ENCODE results near the gene EBNA1BP2.
"Not testable (repeated sequence)": the region's sequence is repeated elsewhere in the genome, so short reads cannot be mapped to it uniquely, and the experiment has no call there.

EBNA1BP2 gene

GRCh38 chr1:43171312-43171875 lies 696 bp downstream of the EBNA1BP2 start:
- no peak for DNase-seq

GRCh38 chr1:43165765-43166164 lies 6.3 kb downstream of the EBNA1BP2 start:
- no peak for DNase-seq

GRCh38 chr1:43165162-43165561 lies 6.9 kb downstream of the EBNA1BP2 start:
- no peak for DNase-seq

- no peak for DNase-seq
Measured at GRCh38 chr1:43156026-43156425, 16.1 kb downstream of the EBNA1BP2 start.

- no peak for DNase-seq
Measured at GRCh38 chr1:43153443-43153842, 18.6 kb downstream of the EBNA1BP2 start.

GRCh38 chr1:43152866-43153265 lies 19.2 kb downstream of the EBNA1BP2 start:
- DNase-seq, result no peak

GRCh38 chr1:43149889-43150288 lies 22.2 kb downstream of the EBNA1BP2 start:
- no peak for DNase-seq

GRCh38 chr1:43147625-43148327 lies 24.3 kb downstream of the EBNA1BP2 start:
- DNase-seq, result peak; percentile 2

- DNase-seq, result no peak
Measured at GRCh38 chr1:43144237-43144636, 27.9 kb downstream of the EBNA1BP2 start.

GRCh38 chr1:43143441-43143888 lies 28.6 kb downstream of the EBNA1BP2 start:
- DNase-seq, result no peak

GRCh38 chr1:43140583-43140982 lies 31.5 kb downstream of the EBNA1BP2 start:
- no peak for DNase-seq

- no peak for DNase-seq
Measured at GRCh38 chr1:43140010-43140409, 32.1 kb downstream of the EBNA1BP2 start.

GRCh38 chr1:43139295-43139694 lies 32.8 kb downstream of the EBNA1BP2 start:
- DNase-seq, result not testable (repeated sequence)

- no peak for DNase-seq
Measured at GRCh38 chr1:43137445-43138052, 34.5 kb downstream of the EBNA1BP2 start.

- no peak for DNase-seq
Measured at GRCh38 chr1:43135857-43136781, 36.0 kb downstream of the EBNA1BP2 start.

GRCh38 chr1:43134640-43135039 lies 37.5 kb downstream of the EBNA1BP2 start:
- DNase-seq, result no peak

GRCh38 chr1:43134068-43134467 lies 38.0 kb downstream of the EBNA1BP2 start:
- no peak for DNase-seq

- DNase-seq, result no peak
Measured at GRCh38 chr1:43129426-43129825, 42.7 kb downstream of the EBNA1BP2 start.

- no peak for DNase-seq
Measured at GRCh38 chr1:43128816-43129215, 43.3 kb downstream of the EBNA1BP2 start.

- no peak for DNase-seq
Measured at GRCh38 chr1:43123031-43123430, 49.1 kb downstream of the EBNA1BP2 start.

GRCh38 chr1:43121256-43121900 lies 50.7 kb downstream of the EBNA1BP2 start:
- DNase-seq, result no peak

- DNase-seq, result not testable (repeated sequence)
Measured at GRCh38 chr1:43119928-43120586, 52.0 kb downstream of the EBNA1BP2 start.
